HG02588 (cell line): ENCODE data around the gene DNM1.
A peak's percentile ranks its signal among the peaks of the same experiment; 100 is the strongest.

Experiments used
- ATAC-seq: cut with Tn5 transposase; IDR thresholded peaks from one replicate; pipeline ENCODE4 v1.9.1; 2021; ENCODE audit warnings: mild to moderate bottlenecking, moderate library complexity; ENCODE audit not compliant: unreplicated experiment

DNM1 gene

GRCh38 chr9:128204858-128205257 lies 1.7 kb downstream of the DNM1 start:
- ATAC-seq = no peak

DNA sequence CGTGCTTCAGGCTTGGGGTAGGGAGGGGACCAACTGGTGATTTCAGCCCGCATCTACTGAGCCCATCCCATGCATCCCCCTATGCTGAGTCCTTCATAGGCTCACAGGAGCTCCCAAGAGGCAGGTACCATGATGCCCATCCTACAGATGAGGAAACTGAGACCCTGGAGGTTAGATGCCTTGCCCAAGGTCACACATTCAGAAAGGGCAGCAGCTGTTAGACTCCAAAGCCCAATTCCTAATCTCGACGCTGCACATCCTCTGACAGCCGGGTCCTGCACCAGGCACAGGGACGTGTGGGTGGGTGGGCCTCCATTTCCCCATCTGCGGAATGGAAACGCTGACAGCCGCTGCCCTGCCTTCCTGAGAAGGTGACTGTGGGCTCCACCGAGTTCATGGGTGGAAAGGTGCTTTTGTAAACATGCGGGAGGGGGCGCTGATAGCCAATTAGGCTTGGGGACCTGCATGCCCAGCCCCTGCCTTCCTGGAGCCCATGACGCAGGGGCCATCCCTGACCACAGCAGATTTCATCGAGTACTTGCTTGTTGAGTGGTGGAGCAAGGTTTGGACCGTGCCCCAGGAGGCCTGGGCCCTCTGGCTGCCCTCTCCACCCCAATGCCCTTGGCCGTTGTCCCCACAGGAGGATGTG lies 2.2 kb downstream of the DNM1 start:
- ATAC-seq = no peak

DNA sequence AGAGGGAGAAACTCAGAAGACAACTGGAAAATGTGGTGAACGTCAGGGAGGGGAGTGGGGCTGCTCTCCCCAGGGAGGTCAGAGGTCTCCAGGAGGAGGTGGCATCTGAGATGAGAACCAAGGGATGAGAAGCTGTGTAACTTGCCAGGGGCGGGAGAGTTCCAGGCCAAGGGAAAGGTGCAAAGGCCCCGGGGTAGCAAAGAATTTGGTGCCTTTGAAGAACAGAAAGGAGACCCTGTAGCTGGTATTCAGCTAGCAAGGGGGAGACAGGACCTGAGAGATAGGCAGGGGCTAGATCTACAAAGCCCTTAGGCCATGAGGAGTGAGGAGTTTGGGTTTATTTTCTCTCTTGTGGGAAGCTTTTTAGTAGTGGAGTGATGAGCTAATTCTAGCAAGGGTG lies 3.3 kb downstream of the DNM1 start:
- ATAC-seq = no peak

- ATAC-seq = no peak
Measured at GRCh38 chr9:128206916-128207910, 4.0 kb downstream of the DNM1 start.

- ATAC-seq = no peak
Measured at GRCh38 chr9:128208386-128208785, 5.2 kb downstream of the DNM1 start.

DNA sequence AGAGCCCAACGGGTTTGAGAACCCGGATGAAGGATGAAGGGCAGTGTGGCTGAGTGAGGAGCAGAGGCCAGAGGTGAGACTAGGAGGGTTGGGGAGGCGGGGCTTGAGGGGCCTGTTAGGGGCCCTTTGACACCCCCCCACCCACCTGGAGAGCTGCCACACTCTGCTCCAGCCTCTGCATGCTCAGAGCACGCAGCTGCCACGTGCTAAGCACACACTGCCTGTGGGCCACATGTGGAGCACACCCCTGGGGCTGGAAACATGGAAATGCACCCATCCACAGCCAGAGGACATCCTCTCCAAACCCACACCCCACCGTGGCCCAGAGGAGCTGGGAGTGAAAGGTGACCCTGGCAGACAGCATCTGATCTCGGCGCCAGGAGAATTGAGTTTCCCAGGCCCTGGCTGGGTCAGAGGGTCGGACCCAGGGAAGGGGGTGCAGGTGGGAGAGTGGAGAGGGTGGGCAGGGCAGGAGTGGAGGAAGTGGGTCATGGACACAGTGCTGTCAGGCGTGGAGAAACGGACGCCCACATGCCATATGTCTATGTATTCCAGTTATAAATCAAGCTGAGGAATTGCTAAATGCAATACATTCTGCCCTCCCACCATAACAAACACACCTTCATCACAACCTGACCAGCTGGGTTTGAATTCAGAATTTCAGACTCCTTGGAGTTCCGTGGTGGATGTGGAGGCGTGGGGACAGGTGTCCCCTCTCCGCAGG lies 5.9 kb downstream of the DNM1 start:
- no peak for ATAC-seq

- no peak for ATAC-seq
Measured at GRCh38 chr9:128211186-128211980, 8.2 kb downstream of the DNM1 start.

GRCh38 chr9:128211981-128212281 lies 8.8 kb downstream of the DNM1 start:
- no peak for ATAC-seq

DNA sequence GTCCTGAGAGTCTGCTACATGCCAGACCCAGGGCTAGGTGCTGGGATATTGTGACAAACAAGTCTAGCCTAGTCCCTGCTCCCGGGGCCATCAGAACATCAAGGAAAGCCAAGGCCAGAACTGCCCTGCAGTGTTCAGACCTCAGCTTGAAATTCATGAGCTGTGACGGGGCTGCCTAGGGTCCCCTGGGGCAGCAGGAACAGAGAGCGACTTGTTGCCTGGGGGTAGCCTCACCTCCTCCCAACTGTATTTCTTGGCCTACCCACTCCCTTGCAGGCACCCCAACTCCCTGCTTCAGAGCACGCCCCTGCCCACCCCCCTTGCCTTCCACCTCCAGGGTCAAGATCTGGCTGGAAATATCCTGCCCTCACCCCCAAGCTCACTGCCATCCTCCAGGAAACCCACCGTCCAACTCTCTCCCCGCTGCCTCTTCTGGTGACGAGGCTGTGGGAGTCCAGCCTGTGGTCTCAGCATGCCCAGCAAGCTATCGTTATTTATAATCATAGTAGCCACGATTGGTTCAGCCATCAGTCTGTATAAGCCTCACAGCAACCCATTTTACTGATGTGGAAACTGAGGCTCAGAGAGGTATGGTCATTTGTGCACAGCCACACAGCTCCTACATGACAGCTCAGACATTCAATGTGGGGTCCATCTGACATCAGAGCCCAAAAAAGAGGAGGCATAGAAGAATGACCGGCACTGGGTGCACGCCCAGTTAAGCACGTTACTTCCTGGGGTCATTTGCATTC lies 10.7 kb downstream of the DNM1 start:
- ATAC-seq = no peak

- no peak for ATAC-seq
Measured at GRCh38 chr9:128214571-128215490, 11.7 kb downstream of the DNM1 start.

DNA sequence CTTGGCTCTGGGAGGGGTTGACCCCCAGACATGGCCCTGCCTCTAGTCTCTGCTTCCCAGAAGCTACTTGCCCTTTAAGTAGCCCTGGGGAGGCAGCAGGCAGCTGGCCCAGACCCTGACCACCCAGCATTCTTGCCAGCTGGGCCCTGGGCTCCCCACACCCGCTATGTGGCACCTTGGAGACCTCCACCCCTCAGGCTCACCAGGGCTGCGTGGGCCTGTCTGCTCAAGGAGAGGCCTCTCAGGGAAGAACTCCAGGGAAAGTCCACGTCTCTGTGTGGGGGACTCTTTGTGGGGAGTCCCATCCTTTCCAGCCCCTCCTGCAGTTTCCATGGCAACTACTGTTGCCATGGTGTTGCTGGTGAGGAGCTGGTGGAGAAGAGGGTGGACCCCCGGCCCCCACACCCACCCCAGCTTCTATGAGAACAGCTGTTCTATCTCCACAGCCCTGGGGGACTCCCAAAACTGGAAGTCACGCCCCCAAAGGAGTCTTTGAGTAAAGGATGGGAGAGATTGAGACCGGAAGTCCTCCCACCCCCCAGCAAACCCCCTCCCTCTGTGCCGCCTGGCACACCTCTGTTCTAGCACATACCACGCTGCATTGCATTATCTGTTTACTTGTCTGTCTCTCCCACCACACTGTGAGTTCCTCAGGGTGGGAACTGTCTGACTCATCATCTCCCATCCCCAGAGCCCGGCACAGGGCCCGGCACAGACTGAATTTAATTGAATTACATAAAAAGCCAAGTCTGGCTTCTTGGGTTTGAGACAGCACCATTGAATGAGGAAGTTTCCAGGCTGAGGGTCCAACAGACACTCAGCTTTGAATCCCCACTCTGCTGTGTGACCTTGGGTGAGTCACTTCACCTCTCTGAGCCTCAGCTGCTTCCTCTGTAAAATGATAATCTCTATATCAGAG lies 12.6 kb downstream of the DNM1 start:
- no peak for ATAC-seq

GRCh38 chr9:128216781-128217553 lies 13.8 kb downstream of the DNM1 start:
- no peak for ATAC-seq

GRCh38 chr9:128218172-128218517 lies 15.0 kb downstream of the DNM1 start:
- no peak for ATAC-seq

DNA sequence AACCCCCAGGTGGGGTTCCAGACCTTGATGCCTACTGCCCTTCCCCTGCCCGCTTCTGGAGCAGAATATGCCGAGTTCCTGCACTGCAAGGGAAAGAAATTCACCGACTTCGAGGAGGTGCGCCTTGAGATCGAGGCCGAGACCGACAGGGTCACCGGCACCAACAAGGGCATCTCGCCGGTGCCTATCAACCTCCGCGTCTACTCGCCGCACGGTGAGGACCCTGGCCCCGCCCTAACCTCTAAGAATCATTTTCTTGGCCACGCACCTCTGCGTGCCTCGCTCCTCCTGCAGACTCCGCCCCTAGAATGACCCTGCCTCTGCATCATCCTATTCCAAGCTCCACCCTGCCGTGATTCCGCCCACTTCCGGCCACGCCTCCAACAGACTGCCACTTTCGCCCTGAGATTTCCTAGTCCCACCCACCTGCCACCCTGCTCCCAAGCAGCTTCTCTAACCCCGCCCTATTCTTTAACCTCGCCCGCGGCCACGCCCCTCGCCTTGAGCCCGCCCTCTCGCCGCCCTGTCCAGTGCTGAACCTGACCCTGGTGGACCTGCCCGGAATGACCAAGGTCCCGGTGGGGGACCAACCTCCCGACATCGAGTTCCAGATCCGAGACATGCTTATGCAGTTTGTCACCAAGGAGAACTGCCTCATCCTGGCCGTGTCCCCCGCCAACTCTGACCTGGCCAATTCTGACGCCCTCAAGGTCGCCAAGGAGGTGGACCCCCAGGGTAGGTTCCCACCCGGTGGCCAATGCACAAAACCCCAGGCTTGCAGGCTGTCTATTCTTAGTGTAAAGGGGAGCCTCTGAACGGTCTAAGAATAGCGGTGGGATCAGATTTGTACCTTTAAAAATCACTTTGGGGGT lies 15.6 kb downstream of the DNM1 start:
- ATAC-seq = peak; percentile 81

GRCh38 chr9:128219831-128220230 lies 16.7 kb downstream of the DNM1 start:
- ATAC-seq = no peak

- no peak for ATAC-seq
Measured at GRCh38 chr9:128222026-128222425, 18.8 kb downstream of the DNM1 start.
